GM12874 (cell line): ENCODE measurements around the gene MYO7B.

ENCODE experiments used
- CTCF ChIP-seq: IDR thresholded peaks from 2 replicates; pipeline ENCODE4 v1.5.1; 2011; ENCODE audit warnings: low read depth, mild to moderate bottlenecking, control low read depth, low read length, moderate library complexity; ENCODE audit not compliant: insufficient read depth

The MYO7B gene

GRCh38 chr2:127546797-127547196, 11.3 kb downstream of the MYO7B start:
- TF ChIP-seq CTCF: no peak

- TF ChIP-seq CTCF: no peak
Observed at GRCh38 chr2:127551221-127551930, 15.9 kb downstream of the MYO7B start.

- TF ChIP-seq CTCF: no peak
Observed at GRCh38 chr2:127552336-127552735, 16.9 kb downstream of the MYO7B start.

GRCh38 chr2:127552846-127553245, 17.4 kb downstream of the MYO7B start:
- no peak for TF ChIP-seq CTCF

- TF ChIP-seq CTCF: no peak
Observed at GRCh38 chr2:127558911-127559310, 23.4 kb downstream of the MYO7B start.

- TF ChIP-seq CTCF: no peak
Observed at GRCh38 chr2:127559454-127559853, 24.0 kb downstream of the MYO7B start.

GRCh38 chr2:127560201-127560930, 24.9 kb downstream of the MYO7B start:
- TF ChIP-seq CTCF: no peak
